K562 (cell line): ENCODE results near the gene TRAPPC2L. TPM values are rescaled to one million over a fixed set of nuclear protein-coding genes. Genes with fewer than 3 reads are reported as not detected.

Experiments
- ATAC-seq: fragments of 200-7000 bp; cut with Tn5 transposase; 3 replicates; pipeline ENCODE4 v1.9.1; 2020; ENCODE audit warnings: moderate library complexity
- BruUV-seq: library from RNA; stranded (reverse); fragments of 400-500 nt; replicated peaks from 2 replicates; lab custom pipeline; 2021; lab: Mats Ljungman, UMichigan
- CTCF ChIA-PET: fragments of 300-600 bp; formaldehyde crosslinking; extraction: SDS; loops from one replicate; lab custom pipeline; 2021; ENCODE audit warnings: low intra/inter-chr PET ratio; lab: Yijun Ruan, JAX
- POLR2A ChIA-PET: fragments of 300-600, 350-650 bp; sonication (Branson Sonifier 250); formaldehyde crosslinking; extraction: SDS; loops from one replicate; lab custom pipeline; 2021; ENCODE audit warnings: antibody characterized with exemption, inconsistent platforms; lab: Yijun Ruan, JAX
- DNase-seq, 4 experiments: peaks; one replicate each; pipeline versions ENCODE4 v3.0.0 to v3.0.0-alpha.2; 2011 to 2018; ENCODE audit warnings: low spot score in 3 of 4, mixed read lengths in 3 of 4; ENCODE audit errors: extremely low read depth in 1 of 4
- FAIRE-seq: peaks from 2 replicates; lab custom pipeline; 2011; peaks lifted over from hg19 to GRCh38; lab: Jason Lieb, UNC
- H2AFZ ChIP-seq: 2 replicates; pipeline ENCODE4 v1.6.0; 2011; ENCODE audit warnings: low read depth, low read length, control low read depth, inconsistent platforms
- H3K27ac ChIP-seq: fragments of 200-600 bp; 3 replicates; pipeline ENCODE4 v1.8.0; 2011; ENCODE audit warnings: low read depth, mild to moderate bottlenecking, control low read depth, inconsistent platforms, low read length, moderate library complexity, mixed read lengths; ENCODE audit errors: extremely low read depth
- H3K27me3 ChIP-seq, 2 experiments: fragments of 300-600 bp in 1 of 2; 2 replicates in 1 of 2; 3 replicates in 1 of 2; pipeline versions ENCODE4 v1.6.0 to v1.8.0; 2011; ENCODE audit warnings: inconsistent platforms in 2 of 2, low read length in 2 of 2, mild to moderate bottlenecking in 1 of 2, mixed read lengths in 1 of 2, moderate library complexity in 1 of 2; ENCODE audit not compliant: control insufficient read depth in 2 of 2, insufficient read depth in 2 of 2
- H3K36me3 ChIP-seq: fragments of 300-600 bp; 3 replicates; pipeline ENCODE4 v1.8.0; 2011; ENCODE audit warnings: mild to moderate bottlenecking, low read length, inconsistent platforms; ENCODE audit not compliant: control insufficient read depth, insufficient read depth
- H3K4me1 ChIP-seq, 2 experiments: fragments of 200-600 bp in 1 of 2; replicated peaks in 1 of 2; 2 replicates in 1 of 2; 3 replicates in 1 of 2; pipeline versions ENCODE4 v1.5.1 to v1.8.0; 2011; ENCODE audit warnings: inconsistent platforms in 2 of 2, low read length in 2 of 2, mild to moderate bottlenecking in 1 of 2, mixed read lengths in 1 of 2, moderate library complexity in 1 of 2; ENCODE audit not compliant: control insufficient read depth in 2 of 2, insufficient read depth in 2 of 2
- H3K4me2 ChIP-seq: 2 replicates; pipeline ENCODE4 v1.6.1; 2011; ENCODE audit warnings: low read length, control low read depth, inconsistent platforms, mixed read lengths; ENCODE audit not compliant: insufficient read depth
- H3K4me3 ChIP-seq: fragments of 200-600 bp; sonication (generic), shearing (Covaris generic); 2 replicates; pipeline ENCODE4 v1.5.1; 2016; ENCODE audit warnings: control low read depth, inconsistent platforms
- H3K79me2 ChIP-seq: fragments of 200-600 bp; 3 replicates; pipeline ENCODE4 v1.8.0; 2011; ENCODE audit warnings: low read length, inconsistent platforms; ENCODE audit not compliant: control insufficient read depth, insufficient read depth
- H3K9ac ChIP-seq, 2 experiments: 2 replicates each; pipeline versions ENCODE4 v1.6.0 to v1.6.1; 2011; ENCODE audit warnings: low read depth in 2 of 2, low read length in 2 of 2, control low read depth in 1 of 2, inconsistent platforms in 1 of 2, mild to moderate bottlenecking in 1 of 2, mixed read lengths in 1 of 2; ENCODE audit not compliant: insufficient read depth in 1 of 2
- H3K9me1 ChIP-seq: one replicate; pipeline ENCODE4 v1.6.0; 2011; ENCODE audit warnings: inconsistent platforms, mild to moderate bottlenecking, low read length, moderate library complexity; ENCODE audit not compliant: control insufficient read depth, insufficient read depth
- H3K9me3 ChIP-seq: replicated peaks from 2 replicates; pipeline ENCODE4 v1.5.1; 2011; ENCODE audit warnings: low read depth, low read length, inconsistent platforms; ENCODE audit not compliant: control insufficient read depth, insufficient read depth
- H4K20me1 ChIP-seq: replicated peaks from 2 replicates; pipeline ENCODE4 v1.6.1; 2011; ENCODE audit warnings: low read length, inconsistent platforms, mixed read lengths; ENCODE audit not compliant: control insufficient read depth, insufficient read depth
- CEBPB ChIP-seq: fragments of 450-650 bp; IDR thresholded peaks from 2 replicates; pipeline ENCODE4 v1.6.1; 2016; ENCODE audit warnings: missing genetic modification characterization, missing compliant biosample characterization
- CREM ChIP-seq: IDR thresholded peaks from 2 replicates; pipeline ENCODE4 v1.6.1; 2014; ENCODE audit warnings: antibody characterized with exemption, low read depth
- FOXP1 ChIP-seq: sonication (generic); formaldehyde crosslinking; IDR thresholded peaks from 2 replicates; pipeline ENCODE4 v1.8.0; 2022; ENCODE audit warnings: mild to moderate bottlenecking, missing genetic modification reagents
- NUFIP1 ChIP-seq: fragments of 450-650 bp; IDR thresholded peaks from 2 replicates; pipeline ENCODE4 v1.6.1; 2018; ENCODE audit not compliant: partially characterized antibody
- POLR2AphosphoS2 ChIP-seq: IDR thresholded peaks from 2 replicates; pipeline ENCODE4 v1.6.1; 2012; ENCODE audit warnings: low read length, improper control_type of control experiment
- POLR2G ChIP-seq: fragments of 200-400 bp; formaldehyde crosslinking; IDR thresholded peaks from 2 replicates; pipeline ENCODE4 v1.6.1; 2017; ENCODE audit warnings: low read depth, mild to moderate bottlenecking, antibody characterized with exemption, low read length, moderate library complexity
- PRMT5 ChIP-seq: sonication (generic); formaldehyde crosslinking; IDR thresholded peaks from 2 replicates; pipeline ENCODE4 v1.5.0; 2020; ENCODE audit warnings: missing genetic modification reagents
- RBM22 ChIP-seq: fragments of 200-400 bp; formaldehyde crosslinking; IDR thresholded peaks from 2 replicates; pipeline ENCODE4 v1.6.1; 2018; ENCODE audit warnings: low read length, low read depth; ENCODE audit not compliant: poor library complexity, severe bottlenecking
- ZNF274 ChIP-seq: IDR thresholded peaks from 2 replicates; pipeline ENCODE4 v1.6.1; 2011; ENCODE audit warnings: low read depth, mild to moderate bottlenecking, low read length, moderate library complexity, borderline replicate concordance
- WGBS: fragments of 100-300 bp; shearing (Covaris generic); methylation state at CpG from one replicate; pipeline ENCODE4 v1.1.6; 2016; ENCODE audit warnings: low coverage, mixed read lengths; ENCODE audit not compliant: insufficient coverage; ENCODE audit errors: missing lambda C conversion rate; 5-methylcytosine and 5-hydroxymethylcytosine counted together
- in situ Hi-C: fragments of 300-500 bp; cut with MboI; formaldehyde crosslinking; loops from 4 replicates; pipeline ENCODE4 v1.15.0; 2018; ENCODE audit warnings: inconsistent platforms, mixed read lengths
- intact Hi-C: fragments of 100-400 bp; cut with micrococcal nuclease; formaldehyde crosslinking; loops from 2 replicates; pipeline ENCODE4 v1.14.2; 2022
- polyA plus RNA-seq, 8 experiments: library from polyadenylated mRNA; depleted of rRNA in 4 of 8; stranded (reverse) in 5 of 8; unstranded in 3 of 8; fragments of >200 nt; fragmentation: Nextera tagmentation in 2 of 8; fragmentation: Illumina TruSeq in 1 of 8; extraction: Ambion mirVana in 2 of 8; extraction: Trizol in 1 of 8; gene quantifications; 2 replicates each; pipeline versions ENCODE4 v1.2.1 to v1.2.3, GENCODE V29; 2011 to 2014; ENCODE audit warnings: inconsistent platforms in 1 of 8, missing spikeins in 1 of 8
- total RNA-seq, 7 experiments: library from RNA; depleted of rRNA in 6 of 7; stranded (reverse); fragments of >200 nt in 6 of 7; fragmentation: Illumina TruSeq in 2 of 7; extraction: Trizol in 2 of 7; gene quantifications; 2 replicates each; pipeline versions ENCODE4 v1.2.1 to v1.2.3, GENCODE V29; 2011 to 2021; ENCODE audit warnings: low replicate concordance in 1 of 7
- TF ChIP-seq, protein P1 (sequence below): fragments of 450-650 bp; IDR thresholded peaks from 2 replicates; pipeline ENCODE4 v1.6.1; 2018; ENCODE audit warnings: mild to moderate bottlenecking, low read depth; ENCODE audit not compliant: partially characterized antibody
- TF ChIP-seq, protein P2 (sequence below): fragments of 250-450 bp; sonication (Bioruptor Pico); IDR thresholded peaks from 2 replicates; pipeline ENCODE4 v1.8.0; 2021; ENCODE audit warnings: mild to moderate bottlenecking, moderate library complexity
- TF ChIP-seq, protein P3 (sequence below): fragments of 450-650 bp; IDR thresholded peaks from 2 replicates; pipeline ENCODE4 v1.6.1; 2018; ENCODE audit not compliant: partially characterized antibody

Gene TRAPPC2L
- total and polyA plus RNA-seq, 9 of the 15 experiments (the other 6 are each of a cell fraction or from before 2014, with no cell fraction given): 60.4 to 398 (median 97.5) TPM

DNA sequence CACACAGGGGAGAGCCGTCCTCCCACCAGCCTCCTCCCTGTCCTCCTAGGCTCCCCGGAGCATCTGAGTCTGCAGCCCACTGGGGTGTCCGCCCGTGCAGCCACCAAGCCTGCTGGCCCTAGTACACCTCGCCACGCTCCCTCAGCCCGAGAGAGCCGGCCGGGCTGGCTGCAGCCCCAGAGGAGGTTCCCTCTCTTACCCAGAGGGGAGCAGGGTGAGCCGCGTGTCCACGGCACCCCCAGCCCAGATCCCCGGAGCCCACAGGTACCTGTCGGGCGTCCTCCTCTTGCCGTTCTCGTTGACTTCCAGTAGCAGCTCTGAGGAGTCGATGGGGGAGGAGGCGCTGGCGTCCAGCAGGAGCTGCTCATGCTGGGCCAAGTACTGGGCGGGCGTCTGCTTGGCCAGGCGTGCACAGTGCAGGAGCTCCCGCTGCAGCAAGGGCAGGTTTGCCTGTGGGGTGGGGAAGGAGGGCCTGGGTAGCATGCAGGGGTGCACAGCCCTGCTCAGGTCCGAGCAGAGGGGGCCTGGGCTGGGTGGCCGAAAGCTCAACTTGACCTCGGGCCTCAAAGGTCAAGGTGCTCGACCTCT lies 28.9 kb downstream of the TRAPPC2L start:
- H3K27me3 ChIP-seq: no peaks in the 10 kb centered on the region
- H3K4me3 ChIP-seq: no peak overlapping the region
- CTCF ChIA-PET: no interaction called here
- BruUV-seq: no TSS peak
- DNase-seq (no peak), FAIRE-seq (no peak), ATAC-seq (no peak)
- no peak overlapping the region for H3K4me2 ChIP-seq
- in situ Hi-C loops (no loop called here), intact Hi-C loops (no loop called here)
- H4K20me1 ChIP-seq: no peaks in the 10 kb centered on the region
- H3K9me3 ChIP-seq: peaks cover 16% of the 10 kb centered on the region
- peaks cover 23% of the 10 kb centered on the region for H3K79me2 ChIP-seq
- no peak overlapping the region; a peak in 1 of 4 replicates for H3K9ac ChIP-seq
- WGBS: 96% methylated on average over 16 of the region's 28 CpGs
- H3K36me3 ChIP-seq: peaks cover 95% of the 10 kb centered on the region
- H3K27ac ChIP-seq: no peak overlapping the region
- no peak overlapping the region for H2AFZ ChIP-seq
- H3K9me1 ChIP-seq: no peaks in the 10 kb centered on the region
- TF ChIP-seq, protein P1, sequence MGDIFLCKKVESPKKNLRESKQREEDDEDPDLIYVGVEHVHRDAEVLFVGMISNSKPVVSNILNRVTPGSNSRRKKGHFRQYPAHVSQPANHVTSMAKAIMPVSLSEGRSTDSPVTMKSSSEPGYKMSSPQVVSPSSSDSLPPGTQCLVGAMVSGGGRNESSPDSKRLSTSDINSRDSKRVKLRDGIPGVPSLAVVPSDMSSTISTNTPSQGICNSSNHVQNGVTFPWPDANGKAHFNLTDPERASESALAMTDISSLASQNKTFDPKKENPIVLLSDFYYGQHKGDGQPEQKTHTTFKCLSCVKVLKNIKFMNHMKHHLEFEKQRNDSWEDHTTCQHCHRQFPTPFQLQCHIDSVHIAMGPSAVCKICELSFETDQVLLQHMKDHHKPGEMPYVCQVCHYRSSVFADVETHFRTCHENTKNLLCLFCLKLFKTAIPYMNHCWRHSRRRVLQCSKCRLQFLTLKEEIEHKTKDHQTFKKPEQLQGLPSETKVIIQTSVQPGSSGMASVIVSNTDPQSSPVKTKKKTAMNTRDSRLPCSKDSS: no peak
- TF ChIP-seq POLR2G: peak; percentile 69
- TF ChIP-seq, protein P2, sequence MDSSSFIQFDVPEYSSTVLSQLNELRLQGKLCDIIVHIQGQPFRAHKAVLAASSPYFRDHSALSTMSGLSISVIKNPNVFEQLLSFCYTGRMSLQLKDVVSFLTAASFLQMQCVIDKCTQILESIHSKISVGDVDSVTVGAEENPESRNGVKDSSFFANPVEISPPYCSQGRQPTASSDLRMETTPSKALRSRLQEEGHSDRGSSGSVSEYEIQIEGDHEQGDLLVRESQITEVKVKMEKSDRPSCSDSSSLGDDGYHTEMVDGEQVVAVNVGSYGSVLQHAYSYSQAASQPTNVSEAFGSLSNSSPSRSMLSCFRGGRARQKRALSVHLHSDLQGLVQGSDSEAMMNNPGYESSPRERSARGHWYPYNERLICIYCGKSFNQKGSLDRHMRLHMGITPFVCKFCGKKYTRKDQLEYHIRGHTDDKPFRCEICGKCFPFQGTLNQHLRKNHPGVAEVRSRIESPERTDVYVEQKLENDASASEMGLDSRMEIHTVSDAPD (CRISPR knock-in tag): no peak
- no peak for TF ChIP-seq NUFIP1
- peak; percentile 88 for TF ChIP-seq RBM22
- 0 out of 2 replicates have a peak, but pooled peaks have one; percentile 12 for TF ChIP-seq ZNF274
- TF ChIP-seq FOXP1 (CRISPR knock-in tag): no peak
- TF ChIP-seq CREM: no peak
- TF ChIP-seq, protein P3, sequence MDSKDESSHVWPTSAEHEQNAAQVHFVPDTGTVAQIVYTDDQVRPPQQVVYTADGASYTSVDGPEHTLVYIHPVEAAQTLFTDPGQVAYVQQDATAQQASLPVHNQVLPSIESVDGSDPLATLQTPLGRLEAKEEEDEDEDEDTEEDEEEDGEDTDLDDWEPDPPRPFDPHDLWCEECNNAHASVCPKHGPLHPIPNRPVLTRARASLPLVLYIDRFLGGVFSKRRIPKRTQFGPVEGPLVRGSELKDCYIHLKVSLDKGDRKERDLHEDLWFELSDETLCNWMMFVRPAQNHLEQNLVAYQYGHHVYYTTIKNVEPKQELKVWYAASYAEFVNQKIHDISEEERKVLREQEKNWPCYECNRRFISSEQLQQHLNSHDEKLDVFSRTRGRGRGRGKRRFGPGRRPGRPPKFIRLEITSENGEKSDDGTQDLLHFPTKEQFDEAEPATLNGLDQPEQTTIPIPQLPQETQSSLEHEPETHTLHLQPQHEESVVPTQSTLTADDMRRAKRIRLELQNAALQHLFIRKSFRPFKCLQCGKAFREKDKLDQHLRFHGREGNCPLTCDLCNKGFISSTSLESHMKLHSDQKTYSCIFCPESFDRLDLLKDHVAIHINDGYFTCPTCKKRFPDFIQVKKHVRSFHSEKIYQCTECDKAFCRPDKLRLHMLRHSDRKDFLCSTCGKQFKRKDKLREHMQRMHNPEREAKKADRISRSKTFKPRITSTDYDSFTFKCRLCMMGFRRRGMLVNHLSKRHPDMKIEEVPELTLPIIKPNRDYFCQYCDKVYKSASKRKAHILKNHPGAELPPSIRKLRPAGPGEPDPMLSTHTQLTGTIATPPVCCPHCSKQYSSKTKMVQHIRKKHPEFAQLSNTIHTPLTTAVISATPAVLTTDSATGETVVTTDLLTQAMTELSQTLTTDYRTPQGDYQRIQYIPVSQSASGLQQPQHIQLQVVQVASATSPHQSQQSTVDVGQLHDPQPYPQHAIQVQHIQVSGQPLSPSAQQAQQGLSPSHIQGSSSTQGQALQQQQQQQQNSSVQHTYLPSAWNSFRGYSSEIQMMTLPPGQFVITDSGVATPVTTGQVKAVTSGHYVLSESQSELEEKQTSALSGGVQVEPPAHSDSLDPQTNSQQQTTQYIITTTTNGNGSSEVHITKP: no peak
- TF ChIP-seq POLR2AphosphoS2: peak; percentile 38; the same call in 1 of the 2 replicates
- no peak for TF ChIP-seq PRMT5 (CRISPR knock-in tag)
- TF ChIP-seq CEBPB (tag): no peak
- POLR2A ChIA-PET: interaction anchor here (0.6 to 1.2 kb wide), 2 partner anchors 17 to 275 kb away, joined by 3 read pairs; no protein-coding TSS in a partner anchor
- H3K4me1 ChIP-seq: peaks cover 0 to 81% of the 10 kb centered on the region in 2 experiments; a peak in 3 of 5 replicates
